Astrocyte (in vitro differentiated cells and primary cell): Measurements from ENCODE around the gene UTS2R.

Source experiments
- EZH2 ChIP-seq: IDR thresholded peaks from 2 replicates; pipeline ENCODE4 v1.6.1; 2012; ENCODE audit warnings: mild to moderate bottlenecking, low read length, inconsistent platforms; ENCODE audit not compliant: insufficient read depth
- TF ChIP-seq, protein P1 (sequence below): IDR thresholded peaks from 2 replicates; pipeline ENCODE4 v1.5.1; 2011; ENCODE audit warnings: low read depth, mild to moderate bottlenecking, inconsistent platforms, low read length, moderate library complexity; ENCODE audit not compliant: insufficient read depth

DNA sequence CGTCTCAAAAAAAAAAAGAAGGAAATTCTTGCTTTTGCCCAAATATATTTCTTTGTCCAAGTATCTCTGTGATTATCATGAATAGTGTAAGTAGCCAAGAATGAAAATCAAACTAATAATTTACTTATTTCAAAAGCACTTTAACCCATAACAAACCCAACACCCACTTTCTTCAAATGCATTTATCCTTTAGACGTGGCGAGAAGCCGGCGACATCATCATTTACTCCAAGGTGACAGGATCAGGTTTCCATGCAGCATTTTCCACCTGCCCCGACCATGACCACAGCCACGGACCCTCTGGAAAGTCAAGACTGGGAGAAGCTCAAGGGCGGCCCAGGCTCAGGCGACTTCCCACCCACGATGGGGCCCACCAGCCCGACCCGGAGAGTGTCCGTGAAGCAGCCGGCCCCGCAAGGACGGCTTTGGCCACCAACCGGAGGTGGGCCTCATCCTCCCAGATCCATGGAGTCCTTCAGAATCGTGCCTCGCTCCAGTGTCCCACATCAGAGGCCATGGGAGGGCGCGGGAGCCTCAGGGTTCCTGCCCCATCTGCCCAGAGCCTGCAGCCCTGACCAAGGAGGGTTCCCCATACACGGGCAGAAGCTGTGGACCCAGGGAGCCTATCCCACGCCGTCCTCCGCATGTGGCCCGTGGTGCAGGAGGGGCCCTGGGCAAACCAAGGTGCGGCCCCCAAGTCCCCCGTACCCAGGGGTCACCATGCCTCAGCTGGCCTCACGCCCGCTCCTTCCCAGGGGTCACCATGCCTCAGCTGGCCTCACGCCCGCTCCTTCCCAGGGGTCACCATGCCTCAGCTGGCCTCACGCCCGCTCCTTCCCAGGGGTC is 18.7 kb downstream of the UTS2R start:
- no peak for TF ChIP-seq EZH2
- TF ChIP-seq, protein P1, sequence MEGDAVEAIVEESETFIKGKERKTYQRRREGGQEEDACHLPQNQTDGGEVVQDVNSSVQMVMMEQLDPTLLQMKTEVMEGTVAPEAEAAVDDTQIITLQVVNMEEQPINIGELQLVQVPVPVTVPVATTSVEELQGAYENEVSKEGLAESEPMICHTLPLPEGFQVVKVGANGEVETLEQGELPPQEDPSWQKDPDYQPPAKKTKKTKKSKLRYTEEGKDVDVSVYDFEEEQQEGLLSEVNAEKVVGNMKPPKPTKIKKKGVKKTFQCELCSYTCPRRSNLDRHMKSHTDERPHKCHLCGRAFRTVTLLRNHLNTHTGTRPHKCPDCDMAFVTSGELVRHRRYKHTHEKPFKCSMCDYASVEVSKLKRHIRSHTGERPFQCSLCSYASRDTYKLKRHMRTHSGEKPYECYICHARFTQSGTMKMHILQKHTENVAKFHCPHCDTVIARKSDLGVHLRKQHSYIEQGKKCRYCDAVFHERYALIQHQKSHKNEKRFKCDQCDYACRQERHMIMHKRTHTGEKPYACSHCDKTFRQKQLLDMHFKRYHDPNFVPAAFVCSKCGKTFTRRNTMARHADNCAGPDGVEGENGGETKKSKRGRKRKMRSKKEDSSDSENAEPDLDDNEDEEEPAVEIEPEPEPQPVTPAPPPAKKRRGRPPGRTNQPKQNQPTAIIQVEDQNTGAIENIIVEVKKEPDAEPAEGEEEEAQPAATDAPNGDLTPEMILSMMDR, result no peak
